H9 (cell line): ENCODE measurements around the gene DCST2. TPM values are rescaled to one million over a fixed set of nuclear protein-coding genes. Genes with fewer than 3 reads are reported as not detected.

Source experiments
- DNase-seq: peaks from one replicate; pipeline ENCODE4 v3.0.0-alpha.2; 2017
- H2AFZ ChIP-seq: one replicate; pipeline ENCODE4 v1.6.1; 2013; ENCODE audit warnings: mild to moderate bottlenecking, low read length, control low read depth, moderate library complexity
- H2AK5ac ChIP-seq: 2 replicates; pipeline ENCODE4 v1.6.1; 2013; ENCODE audit warnings: low read length, control low read depth, mixed read lengths; ENCODE audit not compliant: insufficient read length
- H2BK120ac ChIP-seq: one replicate; pipeline ENCODE4 v1.6.1; 2013; ENCODE audit warnings: low read depth, mild to moderate bottlenecking, low read length, control low read depth, inconsistent platforms; ENCODE audit not compliant: poor library complexity, severe bottlenecking
- H2BK12ac ChIP-seq: 2 replicates; pipeline ENCODE4 v1.6.1; 2013; ENCODE audit warnings: low read length, control low read depth, mixed read lengths, low read depth; ENCODE audit not compliant: insufficient read length
- H2BK15ac ChIP-seq: 2 replicates; pipeline ENCODE4 v1.6.1; 2013; ENCODE audit warnings: low read depth, low read length, control low read depth
- H2BK20ac ChIP-seq: one replicate; pipeline ENCODE4 v1.6.1; 2013; ENCODE audit warnings: low read depth, mild to moderate bottlenecking, low read length, control low read depth, inconsistent platforms; ENCODE audit not compliant: poor library complexity, severe bottlenecking
- H2BK5ac ChIP-seq: 2 replicates; pipeline ENCODE4 v1.6.1; 2013; ENCODE audit warnings: low read length, control low read depth, mixed read lengths; ENCODE audit not compliant: insufficient read length
- H3K14ac ChIP-seq: 2 replicates; pipeline ENCODE4 v1.6.1; 2013; ENCODE audit warnings: low read length, control low read depth; ENCODE audit not compliant: insufficient read depth
- H3K18ac ChIP-seq: 2 replicates; pipeline ENCODE4 v1.6.1; 2013; ENCODE audit warnings: low read depth, mild to moderate bottlenecking, mixed read lengths, low read length, control low read depth; ENCODE audit not compliant: insufficient read length
- H3K23ac ChIP-seq: 2 replicates; pipeline ENCODE4 v1.6.1; 2013; ENCODE audit warnings: low read length, control low read depth, mixed read lengths, low read depth; ENCODE audit not compliant: insufficient read length
- H3K23me2 ChIP-seq: 2 replicates; pipeline ENCODE4 v1.6.1; 2013; ENCODE audit warnings: low read depth, mild to moderate bottlenecking, mixed read lengths, low read length, control low read depth; ENCODE audit not compliant: insufficient read length, poor library complexity, severe bottlenecking
- H3K27ac ChIP-seq: 2 replicates; pipeline ENCODE4 v1.5.1; 2013; ENCODE audit warnings: low read length, control low read depth, mixed read lengths, low read depth; ENCODE audit not compliant: insufficient read length
- H3K27me3 ChIP-seq: 2 replicates; pipeline ENCODE4 v1.6.1; 2013; ENCODE audit warnings: low read length, control low read depth, inconsistent platforms; ENCODE audit not compliant: insufficient read depth
- H3K4ac ChIP-seq: 2 replicates; pipeline ENCODE4 v1.6.1; 2013; ENCODE audit warnings: low read depth, mild to moderate bottlenecking, control low read depth, inconsistent platforms, low read length, moderate library complexity
- H3K4me1 ChIP-seq: 2 replicates; pipeline ENCODE4 v1.6.1; 2013; ENCODE audit warnings: low read length, control low read depth, inconsistent platforms; ENCODE audit not compliant: insufficient read depth
- H3K4me2 ChIP-seq: 2 replicates; pipeline ENCODE4 v1.6.1; 2013; ENCODE audit warnings: low read length, control low read depth, mixed read lengths; ENCODE audit not compliant: insufficient read length, insufficient read depth
- H3K56ac ChIP-seq: 2 replicates; pipeline ENCODE4 v1.6.1; 2013; ENCODE audit warnings: low read depth, mild to moderate bottlenecking, mixed read lengths, low read length, control low read depth; ENCODE audit not compliant: insufficient read length
- H3K79me1 ChIP-seq: 2 replicates; pipeline ENCODE4 v1.6.1; 2013; ENCODE audit warnings: low read depth, mild to moderate bottlenecking, moderate library complexity, low read length, control low read depth, inconsistent platforms; ENCODE audit not compliant: insufficient read depth, poor library complexity, severe bottlenecking
- H3K79me2 ChIP-seq: 2 replicates; pipeline ENCODE4 v1.6.1; 2013; ENCODE audit warnings: low read length, control low read depth, inconsistent platforms; ENCODE audit not compliant: insufficient read depth
- H3K9ac ChIP-seq: 2 replicates; pipeline ENCODE4 v1.6.1; 2013; ENCODE audit warnings: low read length, control low read depth, mixed read lengths; ENCODE audit not compliant: insufficient read length; ENCODE audit errors: extremely low read depth
- H3K9me3 ChIP-seq: one replicate; pipeline ENCODE4 v1.6.1; 2013; ENCODE audit warnings: low read depth, low read length, inconsistent platforms; ENCODE audit not compliant: control insufficient read depth
- H3T11ph ChIP-seq: one replicate; pipeline ENCODE4 v1.6.1; 2013; ENCODE audit warnings: mild to moderate bottlenecking, low read length, control low read depth, inconsistent platforms
- H4K20me1 ChIP-seq: one replicate; pipeline ENCODE4 v1.6.1; 2013; ENCODE audit not compliant: control insufficient read depth, insufficient read length, insufficient read depth
- H4K5ac ChIP-seq: 2 replicates; pipeline ENCODE4 v1.6.1; 2013; ENCODE audit warnings: low read depth, mild to moderate bottlenecking, mixed read lengths, low read length, control low read depth; ENCODE audit not compliant: insufficient read length
- H4K8ac ChIP-seq: replicated peaks from 2 replicates; pipeline ENCODE4 v1.6.1; 2013; ENCODE audit warnings: low read length, control low read depth, mixed read lengths, low read depth; ENCODE audit not compliant: insufficient read length
- H4K91ac ChIP-seq: 2 replicates; pipeline ENCODE4 v1.6.1; 2013; ENCODE audit warnings: low read depth, mild to moderate bottlenecking, moderate library complexity, mixed read lengths, low read length, control low read depth; ENCODE audit not compliant: insufficient read length
- H3K27ac Mint-ChIP-seq, 3 experiments: 2 replicates in 2 of 3; 3 replicates in 1 of 3; pipeline ENCODE4 v1.8.0; 2020 to 2021; ENCODE audit warnings: mixed read lengths in 3 of 3, mild to moderate bottlenecking in 1 of 3, moderate library complexity in 1 of 3
- H3K27me3 Mint-ChIP-seq: 2 replicates; pipeline ENCODE4 v1.8.0; 2021; ENCODE audit warnings: low read depth, mild to moderate bottlenecking, moderate library complexity, mixed read lengths
- H3K36me3 Mint-ChIP-seq, 3 experiments: 2 replicates in 2 of 3; 3 replicates in 1 of 3; pipeline ENCODE4 v1.8.0; 2020 to 2021; ENCODE audit warnings: low read depth in 3 of 3, mixed read lengths in 3 of 3; ENCODE audit not compliant: insufficient read depth in 1 of 3
- H3K4me1 Mint-ChIP-seq, 2 experiments: 2 replicates each; pipeline ENCODE4 v1.8.0; 2020; ENCODE audit warnings: mixed read lengths in 2 of 2
- H3K4me3 Mint-ChIP-seq, 2 experiments: 2 replicates in 1 of 2; 3 replicates in 1 of 2; pipeline ENCODE4 v1.8.0; 2020 to 2021; ENCODE audit warnings: mild to moderate bottlenecking in 2 of 2, mixed read lengths in 2 of 2, moderate library complexity in 1 of 2
- H3K9me3 Mint-ChIP-seq, 2 experiments: 2 replicates in 1 of 2; 3 replicates in 1 of 2; pipeline ENCODE4 v1.8.0; 2020; ENCODE audit warnings: mild to moderate bottlenecking in 2 of 2, mixed read lengths in 2 of 2, moderate library complexity in 1 of 2
- CTCF ChIP-seq: fragments of 200-600 bp; sonication (generic); conservative IDR thresholded peaks from 3 replicates; pipeline ENCODE4 v1.8.0; 2021; ENCODE audit warnings: antibody characterized with exemption, mild to moderate bottlenecking
- WGBS: extraction: QIAGEN DNeasy Blood & Tissue Kit; methylation state at CpG from one replicate; pipeline ENCODE4 v1.1.7; 2013; ENCODE audit warnings: missing lambda C conversion rate, low lambda C conversion rate, mixed read lengths; ENCODE audit not compliant: insufficient read length; ENCODE audit errors: extremely low coverage; 5-methylcytosine and 5-hydroxymethylcytosine counted together
- total RNA-seq: library from RNA; stranded (reverse); gene quantifications from 2 replicates; pipeline ENCODE4 v1.2.1, GENCODE V29; 2021

DCST2 gene
- total RNA-seq, 1 experiment from 2014 or later, result 0.35 TPM

GRCh38 chr1:155000726-155001424 lies 32.7 kb downstream of the DCST2 start:
- H3K36me3 Mint-ChIP-seq, result no peaks in the 10 kb centered on the region; a peak in 1 of 7 replicates
- Histone ChIP-seq H4K5ac (no peak overlapping the region), H3K4ac (no peak overlapping the region), H3K9me3 (no peaks in the 10 kb centered on the region), H3K56ac (no peak overlapping the region), H3K23ac (no peak overlapping the region), H4K20me1 (no peaks in the 10 kb centered on the region), H2BK5ac (no peak overlapping the region), H3K79me2 (no peaks in the 10 kb centered on the region; the same call in 1 of the 2 replicates), H3K27ac (no peak overlapping the region), H3K23me2 (peaks cover 26% of the 10 kb centered on the region), H3K4me2 (peak overlapping the region; percentile 90), H2AK5ac (no peak overlapping the region), H2BK12ac (no peak overlapping the region), H3T11ph (no peak overlapping the region), H3K4me1 (peaks cover 5% of the 10 kb centered on the region; the same call in 1 of the 2 replicates), H4K8ac (no peak overlapping the region), H2BK120ac (no peak overlapping the region), H4K91ac (no peak overlapping the region), H3K14ac (no peak overlapping the region), H3K9ac (no peak overlapping the region), H3K79me1 (no peaks in the 10 kb centered on the region), H3K18ac (peak overlapping the region; percentile 65), H2BK15ac (no peak overlapping the region), H2BK20ac (no peak overlapping the region), H2AFZ (no peak overlapping the region), H3K27me3 (no peaks in the 10 kb centered on the region)
- no CpG with 5 or more reads among the region's 43 CpGs for WGBS
- TF ChIP-seq CTCF, result no peak
- H3K27me3 Mint-ChIP-seq, result peaks cover 3% of the 10 kb centered on the region
- H3K4me3 Mint-ChIP-seq, result peak overlapping the region; percentile 93 to 97
- H3K9me3 Mint-ChIP-seq, result peaks cover 0 to 2% of the 10 kb centered on the region in 2 experiments; a peak in 2 of 5 replicates
- peaks cover 27 to 40% of the 10 kb centered on the region in 2 experiments for H3K4me1 Mint-ChIP-seq
- peak overlapping the region; percentile 28 to 84 (median 70); a peak in 3 of 7 replicates for H3K27ac Mint-ChIP-seq
- DNase-seq, result peak; percentile 95
